OCI-LY3 (cell line): ENCODE measurements around the gene AASDH.

ENCODE experiments used
- H2AFZ ChIP-seq: fragments of 200-600, 300-600 bp; shearing (Covaris generic); 2 replicates; pipeline ENCODE4 v1.6.0; 2014; ENCODE audit warnings: antibody characterized with exemption, low read depth, low read length
- H3K27ac ChIP-seq: fragments of 200-600, 300-600 bp; sonication (generic); 2 replicates; pipeline ENCODE4 v1.5.1; 2014; ENCODE audit warnings: mild to moderate bottlenecking, low read length, moderate library complexity, mixed read lengths
- H3K27me3 ChIP-seq: fragments of 200-600, 300-600 bp; sonication (generic); 2 replicates; pipeline ENCODE4 v1.6.1; 2014; ENCODE audit warnings: low read depth, low read length, mixed read lengths
- H3K36me3 ChIP-seq: fragments of 200-600, 300-600 bp; sonication (generic); replicated peaks from 2 replicates; pipeline ENCODE3; 2014; ENCODE audit warnings: low read depth, low read length, mixed read lengths
- H3K4me1 ChIP-seq: fragments of 300-600, 200-600 bp; sonication (generic); 2 replicates; pipeline ENCODE4 v1.6.1; 2014; ENCODE audit warnings: low read length, mixed read lengths
- H3K4me2 ChIP-seq: fragments of 200-600, 300-600 bp; sonication (generic); 2 replicates; pipeline ENCODE4 v1.6.1; 2014; ENCODE audit warnings: low read length, mixed read lengths
- H3K4me3 ChIP-seq: fragments of 300-600, 200-600 bp; sonication (generic); 2 replicates; pipeline ENCODE4 v1.5.1; 2014; ENCODE audit warnings: antibody characterized with exemption, mild to moderate bottlenecking, low read length, moderate library complexity
- H3K79me2 ChIP-seq: fragments of 300-600, 200-600 bp; shearing (Covaris generic); 2 replicates; pipeline ENCODE4 v1.6.1; 2014; ENCODE audit warnings: mild to moderate bottlenecking, low read length, mixed read lengths
- H3K9ac ChIP-seq: fragments of 300-600, 200-600 bp; shearing (Covaris generic); 2 replicates; pipeline ENCODE4 v1.6.0; 2014; ENCODE audit warnings: mild to moderate bottlenecking, low read length, moderate library complexity
- H3K9me3 ChIP-seq: fragments of 200-600, 300-600 bp; shearing (Covaris generic); 2 replicates; pipeline ENCODE4 v1.6.1; 2014; ENCODE audit warnings: low read length, mixed read lengths; ENCODE audit not compliant: insufficient read depth
- H4K20me1 ChIP-seq: fragments of 200-600, 300-600 bp; sonication (generic); 2 replicates; pipeline ENCODE4 v1.6.1; 2016; ENCODE audit warnings: low read length, mixed read lengths; ENCODE audit not compliant: insufficient read depth
- CTCF ChIP-seq: fragments of 200-600, 300-600 bp; sonication (generic); IDR thresholded peaks from 2 replicates; pipeline ENCODE4 v1.5.1; 2014; ENCODE audit warnings: antibody characterized with exemption, low read length, low read depth
- EZH2phosphoT487 ChIP-seq: fragments of 200-600 bp; shearing (Covaris generic); IDR thresholded peaks from 2 replicates; pipeline ENCODE4 v1.6.1; 2018; ENCODE audit warnings: antibody characterized with exemption, mixed run types, low read depth

The AASDH gene

GRCh38 chr4:56302760-56303159, 84.5 kb downstream of the AASDH start:
- H3K4me3 ChIP-seq = no peak overlapping the region
- H3K27me3 ChIP-seq = no peaks in the 10 kb centered on the region
- no peak overlapping the region for H3K9ac ChIP-seq
- no peaks in the 10 kb centered on the region for H3K36me3 ChIP-seq
- H3K9me3 ChIP-seq = no peaks in the 10 kb centered on the region
- H3K27ac ChIP-seq = no peak overlapping the region
- no peak overlapping the region for H2AFZ ChIP-seq
- TF ChIP-seq CTCF (no peak), EZH2phosphoT487 (no peak)
- peaks cover 6% of the 10 kb centered on the region for H3K4me1 ChIP-seq
- no peaks in the 10 kb centered on the region for H4K20me1 ChIP-seq
- no peak overlapping the region for H3K4me2 ChIP-seq
- H3K79me2 ChIP-seq = no peaks in the 10 kb centered on the region

GRCh38 chr4:56301997-56302496, 85.2 kb downstream of the AASDH start:
- no peak overlapping the region for H3K9ac ChIP-seq
- no peak overlapping the region for H3K27ac ChIP-seq
- H3K36me3 ChIP-seq = no peaks in the 10 kb centered on the region
- H2AFZ ChIP-seq = no peak overlapping the region
- no peaks in the 10 kb centered on the region for H3K9me3 ChIP-seq
- H3K4me3 ChIP-seq = no peak overlapping the region
- no peaks in the 10 kb centered on the region for H3K79me2 ChIP-seq
- no peaks in the 10 kb centered on the region for H4K20me1 ChIP-seq
- H3K4me2 ChIP-seq = no peak overlapping the region
- peaks cover 6% of the 10 kb centered on the region for H3K4me1 ChIP-seq
- H3K27me3 ChIP-seq = no peaks in the 10 kb centered on the region
- TF ChIP-seq EZH2phosphoT487 = no peak
- no peak for TF ChIP-seq CTCF

- Histone ChIP-seq H2AFZ (no peak overlapping the region), H3K9ac (no peak overlapping the region)
Measured at GRCh38 chr4:56301181-56301996, 85.9 kb downstream of the AASDH start.

More at GRCh38 chr4:56301181-56301996, 85.9 kb downstream of the AASDH start:
- H3K27me3 ChIP-seq = no peaks in the 10 kb centered on the region
- TF ChIP-seq CTCF = peak; percentile 92
- TF ChIP-seq EZH2phosphoT487 = no peak
- H4K20me1 ChIP-seq = no peaks in the 10 kb centered on the region
- H3K4me3 ChIP-seq = peak overlapping the region; percentile 42
- no peaks in the 10 kb centered on the region for H3K36me3 ChIP-seq
- H3K9me3 ChIP-seq = no peaks in the 10 kb centered on the region
- H3K4me1 ChIP-seq = peaks cover 6% of the 10 kb centered on the region
- no peak overlapping the region for H3K27ac ChIP-seq
- H3K79me2 ChIP-seq = no peaks in the 10 kb centered on the region
- peak overlapping the region; percentile 67 for H3K4me2 ChIP-seq
